Smooth muscle cell (in vitro differentiated cells): ENCODE data around the gene PRORP. TPM values are rescaled to one million over a fixed set of nuclear protein-coding genes. Genes with fewer than 3 reads are reported as not detected.
A peak's percentile ranks its signal among the peaks of the same experiment; 100 is the strongest.

ENCODE experiments used
- DNase-seq: peaks from one replicate; lab custom pipeline; 2025; ENCODE audit not compliant: unreplicated experiment; lab: John Stamatoyannopoulos, UW
- H2AFZ ChIP-seq: fragments of 200-600 bp; sonication (generic); 2 replicates; pipeline ENCODE4 v1.6.0; 2016; ENCODE audit warnings: antibody characterized with exemption, low read depth, mild to moderate bottlenecking
- H3F3A ChIP-seq: fragments of 200-600 bp; sonication (generic); 2 replicates; pipeline ENCODE4 v1.6.0; 2017; ENCODE audit warnings: antibody characterized with exemption, low read depth
- H3K27ac ChIP-seq: fragments of 200-600 bp; sonication (generic); 2 replicates; pipeline ENCODE4 v1.5.1; 2016; ENCODE audit warnings: low read depth, mild to moderate bottlenecking
- H3K27me3 ChIP-seq: fragments of 200-600 bp; sonication (generic); 2 replicates; pipeline ENCODE4 v1.6.1; 2016; ENCODE audit warnings: low read depth, mild to moderate bottlenecking
- H3K36me3 ChIP-seq: fragments of 200-600 bp; sonication (generic); 2 replicates; pipeline ENCODE4 v1.5.1; 2016; ENCODE audit warnings: low read depth
- H3K4me1 ChIP-seq: fragments of 200-600 bp; sonication (generic); 2 replicates; pipeline ENCODE4 v1.5.1; 2016; ENCODE audit warnings: low read depth
- H3K4me2 ChIP-seq: fragments of 200-600 bp; sonication (generic); 2 replicates; pipeline ENCODE4 v1.6.0; 2016; ENCODE audit warnings: mild to moderate bottlenecking
- H3K4me3 ChIP-seq: fragments of 200-600 bp; sonication (generic); 2 replicates; pipeline ENCODE4 v1.5.1; 2016; ENCODE audit warnings: mild to moderate bottlenecking
- H3K79me2 ChIP-seq: fragments of 200-600 bp; sonication (generic); 2 replicates; pipeline ENCODE4 v1.6.0; 2016; ENCODE audit warnings: low read depth, mild to moderate bottlenecking
- H3K9ac ChIP-seq: fragments of 200-600 bp; sonication (generic); 2 replicates; pipeline ENCODE4 v1.6.0; 2016; ENCODE audit warnings: low read depth
- H3K9me3 ChIP-seq: fragments of 200-600 bp; sonication (generic); replicated peaks from 2 replicates; pipeline ENCODE4 v1.5.1; 2016; ENCODE audit warnings: low read depth
- H4K20me1 ChIP-seq: fragments of 200-600 bp; sonication (generic); 2 replicates; pipeline ENCODE4 v1.6.0; 2016; ENCODE audit warnings: low read depth
- WGBS: methylation state at CpG from one replicate; pipeline ENCODE4 v1.1.7; 2016; ENCODE audit warnings: low lambda C conversion rate; 5-methylcytosine and 5-hydroxymethylcytosine counted together
- polyA plus RNA-seq: library from polyadenylated mRNA; unstranded; fragments of >200 nt; fragmentation: Nextera tagmentation; extraction: Ambion mirVana; gene quantifications from 2 replicates; pipeline ENCODE4 v1.2.1, GENCODE V29; 2016
- total RNA-seq: library from RNA; depleted of rRNA; stranded (reverse); fragments of >200 nt; gene quantifications from 2 replicates; pipeline ENCODE4 v1.2.3, GENCODE V29; 2014
- TF ChIP-seq, protein P1 (sequence below): fragments of 200-600 bp; sonication (generic); IDR thresholded peaks from 2 replicates; pipeline ENCODE4 v1.5.1; 2017; ENCODE audit warnings: borderline replicate concordance, mild to moderate bottlenecking, antibody characterized with exemption; ENCODE audit not compliant: insufficient read depth, poor library complexity, severe bottlenecking

Gene PRORP
- total and polyA plus RNA-seq, 2 experiments from 2014 or later: 17.6 to 29.1 TPM

GRCh38 chr14:35154016-35154415 lies 31.7 kb downstream of the PRORP start:
- no peak overlapping the region for H3K4me2 ChIP-seq

GRCh38 chr14:35155962-35156361 lies 33.6 kb downstream of the PRORP start:
- Histone ChIP-seq H3K9me3 (no peaks in the 10 kb centered on the region), H2AFZ (no peak overlapping the region), H3K4me2 (peak overlapping the region; percentile 25), H3K27ac (peak overlapping the region; percentile 43), H3K36me3 (no peaks in the 10 kb centered on the region), H3F3A (peaks cover 6% of the 10 kb centered on the region), H3K4me3 (no peak overlapping the region), H3K27me3 (no peaks in the 10 kb centered on the region), H3K4me1 (peaks cover 19% of the 10 kb centered on the region), H4K20me1 (peaks cover 11% of the 10 kb centered on the region), H3K79me2 (no peaks in the 10 kb centered on the region), H3K9ac (no peak overlapping the region)
- TF ChIP-seq, protein P1, sequence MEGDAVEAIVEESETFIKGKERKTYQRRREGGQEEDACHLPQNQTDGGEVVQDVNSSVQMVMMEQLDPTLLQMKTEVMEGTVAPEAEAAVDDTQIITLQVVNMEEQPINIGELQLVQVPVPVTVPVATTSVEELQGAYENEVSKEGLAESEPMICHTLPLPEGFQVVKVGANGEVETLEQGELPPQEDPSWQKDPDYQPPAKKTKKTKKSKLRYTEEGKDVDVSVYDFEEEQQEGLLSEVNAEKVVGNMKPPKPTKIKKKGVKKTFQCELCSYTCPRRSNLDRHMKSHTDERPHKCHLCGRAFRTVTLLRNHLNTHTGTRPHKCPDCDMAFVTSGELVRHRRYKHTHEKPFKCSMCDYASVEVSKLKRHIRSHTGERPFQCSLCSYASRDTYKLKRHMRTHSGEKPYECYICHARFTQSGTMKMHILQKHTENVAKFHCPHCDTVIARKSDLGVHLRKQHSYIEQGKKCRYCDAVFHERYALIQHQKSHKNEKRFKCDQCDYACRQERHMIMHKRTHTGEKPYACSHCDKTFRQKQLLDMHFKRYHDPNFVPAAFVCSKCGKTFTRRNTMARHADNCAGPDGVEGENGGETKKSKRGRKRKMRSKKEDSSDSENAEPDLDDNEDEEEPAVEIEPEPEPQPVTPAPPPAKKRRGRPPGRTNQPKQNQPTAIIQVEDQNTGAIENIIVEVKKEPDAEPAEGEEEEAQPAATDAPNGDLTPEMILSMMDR: no peak
- DNase-seq: no peak
- 25% methylated on average over 1 of the region's 1 CpG for WGBS

More at GRCh38 chr14:35154016-35154415, 31.7 kb downstream of the PRORP start:
- Histone ChIP-seq H3K79me2 (no peaks in the 10 kb centered on the region), H2AFZ (no peak overlapping the region), H3K9me3 (no peaks in the 10 kb centered on the region), H3K4me3 (no peak overlapping the region), H3K27ac (no peak overlapping the region), H3F3A (no peaks in the 10 kb centered on the region), H3K27me3 (no peaks in the 10 kb centered on the region), H3K9ac (no peak overlapping the region), H3K36me3 (no peaks in the 10 kb centered on the region), H3K4me1 (peaks cover 7% of the 10 kb centered on the region), H4K20me1 (no peaks in the 10 kb centered on the region)
- TF ChIP-seq, protein P1: no peak
- DNase-seq: no peak
- WGBS: 87% methylated on average over 2 of the region's 2 CpGs

- TF ChIP-seq, protein P1: no peak
These were observed 36.1 kb downstream of the PRORP start for GRCh38 chr14:35158491-35158890.

DNA sequence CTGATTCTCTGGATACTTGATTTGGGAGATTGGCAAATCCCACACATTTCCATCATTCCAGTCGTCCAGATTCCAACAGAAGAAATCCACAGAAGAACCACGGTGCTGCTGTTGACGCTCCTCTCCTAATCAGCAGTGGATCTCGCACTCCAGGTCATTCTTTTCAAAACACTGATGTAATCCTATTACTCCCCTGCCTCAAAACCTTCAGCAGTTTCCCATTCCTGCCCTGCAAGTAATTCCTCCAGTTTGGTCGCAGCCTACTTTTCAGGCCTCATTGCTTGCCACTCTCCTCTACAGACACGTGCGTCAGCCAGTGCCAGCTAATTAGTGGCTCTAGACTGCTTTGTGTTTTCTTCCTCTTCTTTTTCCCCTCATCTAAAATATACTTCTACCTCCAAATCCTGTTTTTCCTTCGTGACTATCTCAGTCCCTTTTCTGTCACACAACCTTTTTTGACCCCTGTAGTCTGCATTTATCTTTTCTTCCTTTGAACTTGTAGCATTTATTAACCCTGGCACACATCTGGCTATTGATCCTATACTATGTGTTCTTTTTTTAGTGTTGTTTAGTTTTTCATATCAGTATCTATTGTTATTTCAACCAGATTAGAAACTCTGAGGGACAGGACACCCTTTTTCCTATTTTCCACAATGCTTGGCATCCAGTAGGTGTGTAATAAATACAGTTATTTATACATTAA lies 36.8 kb downstream of the PRORP start:
- Histone ChIP-seq H3F3A (peaks cover 6% of the 10 kb centered on the region), H3K4me1 (peaks cover 19% of the 10 kb centered on the region), H3K9me3 (no peaks in the 10 kb centered on the region), H4K20me1 (peaks cover 11% of the 10 kb centered on the region), H3K9ac (peak overlapping the region; percentile 59), H2AFZ (no peak overlapping the region), H3K4me2 (peak overlapping the region; percentile 65), H3K36me3 (no peaks in the 10 kb centered on the region), H3K27ac (peak overlapping the region; percentile 90), H3K4me3 (no peak overlapping the region), H3K27me3 (no peaks in the 10 kb centered on the region), H3K79me2 (no peaks in the 10 kb centered on the region)
- TF ChIP-seq, protein P1: no peak
- 64% methylated on average over 8 of the region's 8 CpGs for WGBS
- DNase-seq: no peak

More at GRCh38 chr14:35158491-35158890, 36.1 kb downstream of the PRORP start:
- H3K27ac ChIP-seq: peak overlapping the region; percentile 90
- no peak overlapping the region for H2AFZ ChIP-seq
- no peak overlapping the region for H3K4me2 ChIP-seq
- WGBS: 87% methylated on average over 2 of the region's 2 CpGs
- no peaks in the 10 kb centered on the region for H3K27me3 ChIP-seq
- H3K4me1 ChIP-seq: peaks cover 19% of the 10 kb centered on the region
- peaks cover 6% of the 10 kb centered on the region for H3F3A ChIP-seq
- no peak for DNase-seq
- H3K36me3 ChIP-seq: no peaks in the 10 kb centered on the region
- H3K79me2 ChIP-seq: no peaks in the 10 kb centered on the region
- no peaks in the 10 kb centered on the region for H3K9me3 ChIP-seq
- peaks cover 11% of the 10 kb centered on the region for H4K20me1 ChIP-seq
- peak overlapping the region; percentile 59 for H3K9ac ChIP-seq
- no peak overlapping the region for H3K4me3 ChIP-seq
